ENCODE measurements around the gene FURIN. TPM values are rescaled to one million over a fixed set of nuclear protein-coding genes. Genes with fewer than 3 reads are reported as not detected.
A peak's percentile ranks its signal among the peaks of the same experiment; 100 is the strongest.

FURIN gene
- total and polyA plus RNA-seq, 2 of the 8 experiments (the other 6 are each of a cell fraction or from before 2014, with no cell fraction given): 15.8 to 32.1 TPM

DNA sequence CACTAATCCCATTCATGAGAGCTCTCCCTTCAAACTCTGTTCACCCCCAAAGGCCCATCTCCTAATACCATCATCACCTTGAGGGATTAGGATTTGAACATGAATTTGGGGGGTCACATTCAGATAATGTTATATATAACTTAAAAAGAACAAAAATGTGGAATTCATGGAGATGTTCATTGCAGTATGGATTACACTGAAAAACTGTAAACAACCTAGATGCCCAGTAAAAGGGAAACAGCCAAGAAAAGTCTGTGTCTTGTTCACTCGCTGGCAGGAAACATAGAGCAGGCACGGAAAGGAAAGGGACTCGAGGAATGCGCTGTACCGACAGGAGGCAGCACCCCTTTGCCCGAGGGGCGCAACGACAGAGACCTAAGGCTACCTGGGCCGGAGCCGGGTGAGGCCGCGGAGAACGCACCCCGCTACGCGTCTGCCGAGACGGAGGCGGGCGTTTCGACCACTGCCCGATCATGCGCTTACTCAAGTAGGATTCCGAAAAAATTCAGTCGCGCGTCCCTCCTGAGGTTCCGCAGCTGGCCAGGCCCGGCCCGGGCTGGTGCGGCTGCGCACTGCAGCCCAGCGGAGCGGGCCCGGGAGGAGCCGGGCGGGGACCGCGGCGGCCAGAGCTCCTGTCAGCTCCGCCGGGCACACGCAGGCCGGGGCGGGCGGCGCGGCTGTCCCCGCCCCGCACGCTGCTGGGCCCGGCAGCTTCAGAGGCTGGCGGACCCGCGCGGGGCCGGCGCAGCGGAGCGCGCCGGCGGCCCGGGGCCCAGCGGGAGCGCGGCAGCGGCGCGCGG, 33.9 kb downstream of the FURIN start:
- POLR2A ChIA-PET (ENCODE audit: partially characterized antibody): interaction anchor here (0.9 to 3.3 kb wide), 4 partner anchors 17 to 52 kb away, joined by 3 to 24 read pairs (median 4); partner anchors contain the start of genes HDDC3, RCCD1 and UNC45A
- Histone ChIP-seq H3K79me2 (ENCODE audit: control insufficient read depth in 1 of 2, insufficient read depth in 2 of 2, low read length in 2 of 2) (no peaks in the 10 kb centered on the region), H3K27me3 (replicated peaks in 1 of 4; ENCODE audit: control insufficient read depth in 3 of 4, extremely low read depth in 1 of 4, insufficient read depth in 3 of 4, low read length in 3 of 4) (peaks cover 0 to 16% (median 9%) of the 10 kb centered on the region in 4 experiments; a peak in 5 of 7 replicates), H3K36me3 (ENCODE audit: control insufficient read depth in 2 of 4, insufficient read depth in 4 of 4, low read length in 3 of 4) (no peaks in the 10 kb centered on the region; a peak in 2 of 8 replicates), H3K4me3 (ENCODE audit: extremely low read depth in 1 of 4, insufficient read depth in 2 of 4, low read depth in 3 of 4, low read length in 4 of 4) (peak overlapping the region; percentile 52 to 77 (median 73)), H3K23me2 (ENCODE audit: low read depth, low read length) (peaks cover 14% of the 10 kb centered on the region; the same call in 1 of the 2 replicates), H3K9ac (replicated peaks in 1 of 4; ENCODE audit: extremely low read depth in 1 of 4, low read depth in 3 of 4, low read length in 3 of 4) (peak overlapping the region in 3 of 4 experiments; percentile 45 to 53 (median 53); a peak in 4 of 7 replicates), H3K18ac (ENCODE audit: extremely low read depth, low read length) (0 out of 2 replicates have a peak overlapping the region, but pooled peaks have one; percentile 48), H3K79me1 (ENCODE audit: low read depth, low read length) (no peaks in the 10 kb centered on the region), H2BK20ac (ENCODE audit: low read length) (no peak overlapping the region), H2BK120ac (replicated peaks; ENCODE audit: low read depth, low read length) (no peak overlapping the region), H4K8ac (ENCODE audit: extremely low read depth, insufficient read depth, low read length) (0 out of 2 replicates have a peak overlapping the region, but pooled peaks have one; percentile 8), H3K23ac (ENCODE audit: insufficient read length) (no peak overlapping the region), H2BK12ac (ENCODE audit: low read depth, low read length) (no peak overlapping the region), H2AK5ac (ENCODE audit: low read depth, low read length) (no peak overlapping the region), H2AFZ (ENCODE audit: low read length) (peak overlapping the region; percentile 12), H3K27ac (ENCODE audit: low read depth, low read length) (no peak overlapping the region), H4K20me1 (replicated peaks in 1 of 2; ENCODE audit: control insufficient read depth in 1 of 2, insufficient read depth in 2 of 2, low read length in 2 of 2) (peaks cover 0 to 5% of the 10 kb centered on the region in 2 experiments), H3K4me1 (replicated peaks in 1 of 4; ENCODE audit: control insufficient read depth in 3 of 4, insufficient read depth in 4 of 4, low read length in 3 of 4) (peaks cover 5 to 8% (median 7%) of the 10 kb centered on the region in 4 experiments; a peak in 6 of 7 replicates), H3K4me2 (ENCODE audit: insufficient read depth in 1 of 2, low read depth in 2 of 2, low read length in 2 of 2) (peak overlapping the region; percentile 91 to 97), H3K56ac (replicated peaks; ENCODE audit: insufficient read length, low read depth, low read length) (no peak overlapping the region), H4K91ac (replicated peaks; ENCODE audit: insufficient read length, low read length) (no peak overlapping the region), H4K5ac (ENCODE audit: insufficient read length, low read depth, low read length) (no peak overlapping the region), H3K14ac (ENCODE audit: insufficient read length) (no peak overlapping the region), H3K9me3 (ENCODE audit: insufficient read depth in 2 of 2, low read depth in 1 of 2, low read length in 1 of 2) (no peaks in the 10 kb centered on the region), H2BK5ac (ENCODE audit: low read depth, low read length) (peak overlapping the region; percentile 35; the same call in 1 of the 2 replicates), H2BK15ac (ENCODE audit: low read length) (no peak overlapping the region), H3K4ac (replicated peaks; ENCODE audit: insufficient read length, low read depth, low read length) (no peak overlapping the region)
- FAIRE-seq (no peak), DNase-seq (ENCODE audit: low read depth in 1 of 2, low spot score in 2 of 2) (peak in 1 of 2 experiments; percentile 86)
- CTCF ChIA-PET (ENCODE audit: partially characterized antibody): interaction anchor here (0.7 to 13.3 kb wide), 18 partner anchors 8 to 1045 kb away, joined by 3 to 187 read pairs (median 3); partner anchors contain the start of genes FES, HDDC3 and UNC45A
- 2% methylated on average over 35 of the region's 71 CpGs; no CpG with 5 or more reads in 1 of the 2 experiments for WGBS, 2 experiments (ENCODE audit: extremely low coverage in 1 of 2, insufficient coverage in 1 of 2, insufficient read length in 1 of 2, insufficient replicate concordance in 2 of 2, low coverage in 1 of 2, low lambda C conversion rate in 2 of 2, missing lambda C conversion rate in 1 of 2)
- TF ChIP-seq RFX5 (IDR thresholded peaks at IDR 0.05; ENCODE audit: borderline replicate concordance, low read depth, low read length) (no peak), MAFK (IDR thresholded peaks at IDR 0.05; ENCODE audit: low read depth, low read length) (no peak), CREB1 (IDR thresholded peaks at IDR 0.05) (peak; percentile 24; the same call in 1 of the 2 replicates), NANOG (IDR thresholded peaks at IDR 0.05; ENCODE audit: insufficient read depth, low read depth, low read length, poor library complexity, severe bottlenecking) (no peak), TBP (IDR thresholded peaks at IDR 0.05; ENCODE audit: low read depth, low read length) (peak; percentile 14; the same call in 1 of the 2 replicates), TAF1 (IDR thresholded peaks at IDR 0.05; ENCODE audit: low read depth, low read length) (peak; percentile 38; the same call in 1 of the 2 replicates), YY1 (IDR thresholded peaks at IDR 0.05; ENCODE audit: low read depth, low read length) (no peak)
- TF ChIP-seq, protein P1, sequence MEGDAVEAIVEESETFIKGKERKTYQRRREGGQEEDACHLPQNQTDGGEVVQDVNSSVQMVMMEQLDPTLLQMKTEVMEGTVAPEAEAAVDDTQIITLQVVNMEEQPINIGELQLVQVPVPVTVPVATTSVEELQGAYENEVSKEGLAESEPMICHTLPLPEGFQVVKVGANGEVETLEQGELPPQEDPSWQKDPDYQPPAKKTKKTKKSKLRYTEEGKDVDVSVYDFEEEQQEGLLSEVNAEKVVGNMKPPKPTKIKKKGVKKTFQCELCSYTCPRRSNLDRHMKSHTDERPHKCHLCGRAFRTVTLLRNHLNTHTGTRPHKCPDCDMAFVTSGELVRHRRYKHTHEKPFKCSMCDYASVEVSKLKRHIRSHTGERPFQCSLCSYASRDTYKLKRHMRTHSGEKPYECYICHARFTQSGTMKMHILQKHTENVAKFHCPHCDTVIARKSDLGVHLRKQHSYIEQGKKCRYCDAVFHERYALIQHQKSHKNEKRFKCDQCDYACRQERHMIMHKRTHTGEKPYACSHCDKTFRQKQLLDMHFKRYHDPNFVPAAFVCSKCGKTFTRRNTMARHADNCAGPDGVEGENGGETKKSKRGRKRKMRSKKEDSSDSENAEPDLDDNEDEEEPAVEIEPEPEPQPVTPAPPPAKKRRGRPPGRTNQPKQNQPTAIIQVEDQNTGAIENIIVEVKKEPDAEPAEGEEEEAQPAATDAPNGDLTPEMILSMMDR (IDR thresholded peaks at IDR 0.05; ENCODE audit: control extremely low read depth in 1 of 3, insufficient read depth in 1 of 3, low read depth in 1 of 3, low read length in 3 of 3): peak; percentile 53 to 85 (median 81)

Data from H1 (cell line).